RPMI7951 (cell line): ENCODE measurements around the gene ATXN3L. TPM values are rescaled to one million over a fixed set of nuclear protein-coding genes. Genes with fewer than 3 reads are reported as not detected.

Experiments
- DNase-seq: peaks from one replicate; pipeline ENCODE4 v3.0.0-alpha.2; 2012; ENCODE audit warnings: low read depth
- total RNA-seq: library from RNA; depleted of rRNA; stranded (reverse); fragments of >200 nt; shearing (Covaris generic); gene quantifications from 2 replicates; pipeline ENCODE4 v1.2.3, GENCODE V29; 2014; rRNA removed

The ATXN3L gene
- total RNA-seq, 1 experiment from 2014 or later = not detected

- no peak for DNase-seq
These were observed 51.0 kb downstream of the ATXN3L start for GRCh38 chrX:13268874-13269273.

Other genes starting within 250 kb of the ATXN3L start
- gene EGFL6, start 249.5 kb upstream of the ATXN3L start, total RNA-seq = not detected in 2 replicates